Femur (tissue), 1 donor: ENCODE measurements around the gene SLC6A12.

ENCODE experiments used
- DNase-seq: peaks from one replicate; pipeline ENCODE4 v3.0.0-alpha.2; 2017

Gene SLC6A12

GRCh38 chr12:176321-177181, 37.4 kb downstream of the SLC6A12 start:
- DNase-seq: no peak

GRCh38 chr12:175759-176158, 38.2 kb downstream of the SLC6A12 start:
- DNase-seq: no peak

GRCh38 chr12:175250-175649, 38.7 kb downstream of the SLC6A12 start:
- no peak for DNase-seq

- no peak for DNase-seq
These were observed 39.4 kb downstream of the SLC6A12 start for GRCh38 chr12:174596-174995.

GRCh38 chr12:174124-174523, 39.8 kb downstream of the SLC6A12 start:
- DNase-seq: no peak

- DNase-seq: no peak
These were observed 41.2 kb downstream of the SLC6A12 start for GRCh38 chr12:172732-173161.

GRCh38 chr12:171743-172676, 41.9 kb downstream of the SLC6A12 start:
- no peak for DNase-seq

- no peak for DNase-seq
These were observed 42.7 kb downstream of the SLC6A12 start for GRCh38 chr12:171276-171675.

- DNase-seq: no peak
These were observed 43.4 kb downstream of the SLC6A12 start for GRCh38 chr12:170371-171225.

- DNase-seq: no peak
These were observed 44.2 kb downstream of the SLC6A12 start for GRCh38 chr12:169528-170370.

GRCh38 chr12:168763-169525, 45.0 kb downstream of the SLC6A12 start:
- no peak for DNase-seq

GRCh38 chr12:167959-168600, 45.9 kb downstream of the SLC6A12 start:
- no peak for DNase-seq

- DNase-seq: no peak
These were observed 47.4 kb downstream of the SLC6A12 start for GRCh38 chr12:166425-167075.

- no peak for DNase-seq
These were observed 48.0 kb downstream of the SLC6A12 start for GRCh38 chr12:165862-166368.

- DNase-seq: no peak
These were observed 49.8 kb downstream of the SLC6A12 start for GRCh38 chr12:164207-164606.

- no peak for DNase-seq
These were observed 50.5 kb downstream of the SLC6A12 start for GRCh38 chr12:163406-163986.

- DNase-seq: no peak
These were observed 51.3 kb downstream of the SLC6A12 start for GRCh38 chr12:162467-163307.

GRCh38 chr12:161823-162222, 52.1 kb downstream of the SLC6A12 start:
- DNase-seq: no peak
